Fibroblast of lung (primary cell): ENCODE measurements around the gene LYPD6.

Source experiments
- CTCF ChIP-seq, 2 donors: IDR thresholded peaks in 1 of 2; conservative IDR thresholded peaks in 1 of 2; 1 replicate in 1 of 2; 2 replicates in 1 of 2; pipeline ENCODE4 v1.5.1; 2011 to 2012; ENCODE audit warnings: low read length in 2 of 2, control low read depth in 1 of 2, inconsistent platforms in 1 of 2, low read depth in 1 of 2, mild to moderate bottlenecking in 1 of 2
- EZH2 ChIP-seq: IDR thresholded peaks from 2 replicates; pipeline ENCODE4 v1.5.1; 2012; ENCODE audit warnings: low read length, control low read depth, mild to moderate bottlenecking; ENCODE audit errors: missing control alignments

GRCh38 chr2:149428783-149429182, 98.4 kb downstream of the LYPD6 start:
- TF ChIP-seq CTCF (conservative IDR thresholded peaks at IDR 0.05 in 1 of 2, IDR thresholded peaks at IDR 0.05 in 1 of 2; ENCODE audit: low read depth in 1 of 2, low read length in 2 of 2) (no peak), EZH2 (no peak)
